SK-N-SH (cell line): ENCODE results near the gene ADAMTSL1.

Experiments
- CTCF ChIP-seq: fragments of 200-600 bp; sonication (generic); IDR thresholded peaks from 2 replicates; pipeline ENCODE4 v1.6.1; 2017; ENCODE audit warnings: antibody characterized with exemption, mild to moderate bottlenecking, moderate library complexity
- ELF1 ChIP-seq: IDR thresholded peaks from 2 replicates; pipeline ENCODE4 v1.4.0; 2012
- EP300 ChIP-seq, 2 experiments: IDR thresholded peaks; 2 replicates each; pipeline versions ENCODE4 v1.4.0 to v1.6.1; 2012; ENCODE audit warnings: borderline replicate concordance in 1 of 2, low read depth in 1 of 2, low read length in 1 of 2
- IRF3 ChIP-seq: fragments of 150-350 bp; IDR thresholded peaks from 2 replicates; pipeline ENCODE4 v1.6.1; 2016; ENCODE audit warnings: mild to moderate bottlenecking, low read depth, low read length
- MAX ChIP-seq: IDR thresholded peaks from 2 replicates; pipeline ENCODE4 v1.4.0; 2012; ENCODE audit warnings: low read depth
- NRF1 ChIP-seq: IDR thresholded peaks from 2 replicates; pipeline ENCODE4 v1.6.1; 2012; ENCODE audit warnings: low read depth, mild to moderate bottlenecking, low read length
- POLR2AphosphoS5 ChIP-seq: IDR thresholded peaks from 2 replicates; pipeline ENCODE4 v1.6.1; 2012; ENCODE audit warnings: low read depth, low read length
- RXRA ChIP-seq: IDR thresholded peaks from 2 replicates; pipeline ENCODE4 v1.4.0; 2012; ENCODE audit warnings: low read depth, mild to moderate bottlenecking, borderline replicate concordance
- SMC3 ChIP-seq: IDR thresholded peaks from 2 replicates; pipeline ENCODE4 v1.6.1; 2012; ENCODE audit warnings: low read depth, low read length, improper control_type of control experiment
- TAF1 ChIP-seq: IDR thresholded peaks from 2 replicates; pipeline ENCODE4 v1.6.1; 2012; ENCODE audit warnings: low read depth, mild to moderate bottlenecking, low read length, moderate library complexity, borderline replicate concordance

- no peak for TF ChIP-seq NRF1
- no peak for TF ChIP-seq CTCF
- no peak for TF ChIP-seq EP300 (IDR thresholded peaks at IDR 0.05; ENCODE audit: borderline replicate concordance in 1 of 2, low read depth in 1 of 2, low read length in 1 of 2)
- TF ChIP-seq POLR2AphosphoS5, result no peak
- TF ChIP-seq IRF3, result no peak
- TF ChIP-seq TAF1, result no peak
- TF ChIP-seq SMC3, result no peak
- TF ChIP-seq RXRA, result no peak
- TF ChIP-seq ELF1, result no peak
- no peak for TF ChIP-seq MAX
These were observed 313.1 kb downstream of the ADAMTSL1 start for GRCh38 chr9:18786911-18787650.
